Adrenal gland (tissue), 12 donors: ENCODE measurements around the gene SNU13. TPM values are rescaled to one million over a fixed set of nuclear protein-coding genes. Genes with fewer than 3 reads are reported as not detected.
"Not testable (repeated sequence)": the region's sequence is repeated elsewhere in the genome, so short reads cannot be mapped to it uniquely, and the experiment has no call there.

ENCODE experiments used
- DNase-seq, 7 donors: peaks; one replicate each; pipeline ENCODE4 v3.0.0-alpha.2; 2019 to 2020
- H3K27ac ChIP-seq, 5 donors: fragments of 200-600 bp; sonication (generic) in 4 of 5; 1 replicate in 3 of 5; 2 replicates in 2 of 5; pipeline versions ENCODE4 v1.5.1 to v1.8.0; 2016 to 2020; ENCODE audit warnings: mild to moderate bottlenecking in 1 of 5
- H3K27me3 ChIP-seq: fragments of 200-600 bp; 2 replicates; pipeline ENCODE4 v1.8.0; 2021
- H3K36me3 ChIP-seq, 2 donors: fragments of 200-600 bp; replicated peaks in 1 of 2; 1 replicate in 1 of 2; 2 replicates in 1 of 2; pipeline versions ENCODE4 v1.5.1 to v1.8.0; 2018 to 2022
- H3K4me1 ChIP-seq, 2 donors: fragments of 200-600 bp; replicated peaks in 1 of 2; 1 replicate in 1 of 2; 2 replicates in 1 of 2; pipeline versions ENCODE4 v1.5.1 to v1.8.0; 2018 to 2021
- H3K4me3 ChIP-seq, 4 donors: fragments of 200-600 bp; sonication (generic) in 3 of 4; one replicate each; pipeline ENCODE4 v1.5.1; 2016 to 2018
- H3K9me3 ChIP-seq, 3 donors: fragments of 200-600 bp; sonication (generic) in 1 of 3; replicated peaks in 1 of 3; 1 replicate in 2 of 3; 2 replicates in 1 of 3; pipeline versions ENCODE4 v1.5.1 to v1.8.0; 2016 to 2021
- POLR2A ChIP-seq, 2 donors: fragments of 450-650 bp; IDR thresholded peaks; one replicate each; pipeline ENCODE4 v1.6.1; 2017; ENCODE audit warnings: antibody characterized with exemption in 2 of 2, mild to moderate bottlenecking in 2 of 2, moderate library complexity in 1 of 2
- WGBS, 4 donors: extraction: QIAGEN DNeasy Blood & Tissue Kit in 2 of 4; methylation state at CpG; one replicate each; pipeline versions ENCODE4 v1.1.5 to v1.1.7; 2013 to 2017; 5-methylcytosine and 5-hydroxymethylcytosine counted together
- intact Hi-C, 2 donors: fragments of 100-400 bp; cut with DNase I; formaldehyde crosslinking; loops; one replicate each; pipeline versions ENCODE4 v1.14.1 to v1.15.0; 2022 to 2023
- polyA plus RNA-seq, 3 donors: library from polyadenylated mRNA; stranded (reverse); fragments of 200-250 nt in 2 of 3; fragments of 350-450 nt in 1 of 3; fragmentation: Illumina TruSeq in 1 of 3; extraction: RNeasy Lipid Tissue Mini Kit (QIAGEN cat#74804) in 1 of 3; gene quantifications; one replicate each; pipeline ENCODE4 v1.2.3, GENCODE V29; 2013 to 2014
- total RNA-seq, 9 donors: library from RNA; depleted of rRNA in 4 of 9; stranded (reverse); fragments of >200 nt in 4 of 9; fragments of 120-200 nt in 1 of 9; fragmentation: NEBNext Ultra II Directional in 1 of 9; extraction: Animal tissue kit (Norgen Biotek cat#: 25700) in 1 of 9; gene quantifications; one replicate each; pipeline versions ENCODE4 v1.1.0 to v1.2.4, GENCODE V29; 2013 to 2023
- TF ChIP-seq, protein P1 (sequence below), 6 experiments: fragments of 450-650 bp in 4 of 6; fragments of 200-600 bp in 2 of 6; sonication (generic) in 1 of 6; IDR thresholded peaks; 1 replicate in 5 of 6; 2 replicates in 1 of 6; pipeline versions ENCODE4 v1.5.1 to v1.8.0; 2016 to 2021; ENCODE audit warnings: antibody characterized with exemption in 6 of 6, mild to moderate bottlenecking in 2 of 6, moderate library complexity in 1 of 6
- donor health status: healthy with polysubstance abuse.
- donor health status: Bipolar disorder and iron deficiency.
- donor health status: DM: yes; HTN: yes; CAD: no.
- donor health status: DM: no; HTN: no; CAD: no.
- donor health status: DM: no; HTN: no; CAD: no.
- donor health status: DM: yes; HTN: yes; CAD: no.

SNU13 gene
- total and polyA plus RNA-seq, 12 donors, result 107 to 446 (median 166) TPM

DNA sequence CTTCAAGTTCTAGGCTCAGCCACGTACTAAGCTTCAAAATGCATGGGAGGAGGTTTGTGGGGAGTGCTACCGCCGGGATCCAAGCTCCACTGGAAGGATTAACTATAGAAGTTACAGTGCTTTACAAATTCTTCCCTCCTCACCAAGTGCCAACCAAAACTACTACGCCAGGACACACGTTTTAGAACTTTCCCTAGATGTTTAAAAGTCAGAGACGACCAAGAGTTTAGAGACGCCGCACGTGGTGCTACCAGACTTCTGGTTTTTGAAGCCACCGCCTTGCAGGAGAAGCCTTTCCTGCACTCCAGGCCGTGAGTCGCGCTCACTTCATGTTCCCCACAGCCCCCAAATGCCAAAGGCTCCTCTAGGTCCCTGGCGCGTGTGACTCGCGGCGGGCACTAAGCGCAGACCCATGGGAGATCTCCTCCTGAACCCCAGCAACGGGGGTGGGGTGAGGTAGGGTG is 734 bp downstream of the SNU13 start:
- Histone ChIP-seq H3K9me3 (no peaks in the 10 kb centered on the region), H3K4me1 (peaks cover 16 to 18% of the 10 kb centered on the region in 2 donors), H3K27me3 (no peaks in the 10 kb centered on the region), H3K36me3 (no peaks in the 10 kb centered on the region), H3K27ac (peak overlapping the region; percentile 89 to 99 (median 97)), H3K4me3 (peak overlapping the region; percentile 52 to 87 (median 76))
- TF ChIP-seq POLR2A (IDR thresholded peaks at IDR 0.05), result no peak
- TF ChIP-seq, protein P1, sequence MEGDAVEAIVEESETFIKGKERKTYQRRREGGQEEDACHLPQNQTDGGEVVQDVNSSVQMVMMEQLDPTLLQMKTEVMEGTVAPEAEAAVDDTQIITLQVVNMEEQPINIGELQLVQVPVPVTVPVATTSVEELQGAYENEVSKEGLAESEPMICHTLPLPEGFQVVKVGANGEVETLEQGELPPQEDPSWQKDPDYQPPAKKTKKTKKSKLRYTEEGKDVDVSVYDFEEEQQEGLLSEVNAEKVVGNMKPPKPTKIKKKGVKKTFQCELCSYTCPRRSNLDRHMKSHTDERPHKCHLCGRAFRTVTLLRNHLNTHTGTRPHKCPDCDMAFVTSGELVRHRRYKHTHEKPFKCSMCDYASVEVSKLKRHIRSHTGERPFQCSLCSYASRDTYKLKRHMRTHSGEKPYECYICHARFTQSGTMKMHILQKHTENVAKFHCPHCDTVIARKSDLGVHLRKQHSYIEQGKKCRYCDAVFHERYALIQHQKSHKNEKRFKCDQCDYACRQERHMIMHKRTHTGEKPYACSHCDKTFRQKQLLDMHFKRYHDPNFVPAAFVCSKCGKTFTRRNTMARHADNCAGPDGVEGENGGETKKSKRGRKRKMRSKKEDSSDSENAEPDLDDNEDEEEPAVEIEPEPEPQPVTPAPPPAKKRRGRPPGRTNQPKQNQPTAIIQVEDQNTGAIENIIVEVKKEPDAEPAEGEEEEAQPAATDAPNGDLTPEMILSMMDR (IDR thresholded peaks at IDR 0.05), result no peak
- intact Hi-C loops, result loop anchor here in 1 of 2 donors (5.0 kb wide), 1 partner anchor 384 kb away; the partner anchor contains the start of genes NAGA and PHETA2
- peak in 6 of 7 donors; percentile 41 to 63 (median 52) for DNase-seq
- 0 to 2% (median 1%) methylated on average over 11 to 20 of the region's 20 CpGs for WGBS, 4 donors

DNA sequence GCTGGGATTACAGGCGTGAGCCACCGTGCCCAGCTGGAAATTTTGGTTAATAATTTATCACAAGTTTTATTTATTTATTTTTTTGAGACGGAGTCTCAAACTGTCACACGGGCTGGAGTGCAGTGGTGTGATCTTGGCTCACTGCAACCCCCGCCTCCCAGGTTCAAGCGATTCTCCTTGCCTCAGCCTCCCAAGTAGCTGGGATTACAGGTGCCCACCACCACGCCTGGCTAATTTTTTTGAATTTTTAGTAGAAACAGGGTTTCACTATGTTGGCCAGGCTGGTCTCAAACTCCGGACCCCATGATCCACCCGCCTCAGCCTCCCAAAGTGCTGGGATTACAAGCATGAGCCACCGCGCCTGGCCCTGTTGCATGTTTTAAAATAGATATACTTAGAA is 1.8 kb downstream of the SNU13 start:
- H3K9me3 ChIP-seq, H3K27ac ChIP-seq, H3K27me3 ChIP-seq, H3K4me3 ChIP-seq, H3K36me3 ChIP-seq: not testable (repeated sequence)
- H3K4me1 ChIP-seq, result peaks cover 16 to 18% of the 10 kb centered on the region in 2 donors
- intact Hi-C loops, result loop anchor here in 1 of 2 donors (5.0 kb wide), 1 partner anchor 385 kb away; the partner anchor contains the start of genes NAGA and PHETA2
- DNase-seq, result peak in 1 of 7 donors; percentile 14
- WGBS, 4 donors, result 92 to 97% (median 96%) methylated on average over 11 of the region's 11 CpGs

DNA sequence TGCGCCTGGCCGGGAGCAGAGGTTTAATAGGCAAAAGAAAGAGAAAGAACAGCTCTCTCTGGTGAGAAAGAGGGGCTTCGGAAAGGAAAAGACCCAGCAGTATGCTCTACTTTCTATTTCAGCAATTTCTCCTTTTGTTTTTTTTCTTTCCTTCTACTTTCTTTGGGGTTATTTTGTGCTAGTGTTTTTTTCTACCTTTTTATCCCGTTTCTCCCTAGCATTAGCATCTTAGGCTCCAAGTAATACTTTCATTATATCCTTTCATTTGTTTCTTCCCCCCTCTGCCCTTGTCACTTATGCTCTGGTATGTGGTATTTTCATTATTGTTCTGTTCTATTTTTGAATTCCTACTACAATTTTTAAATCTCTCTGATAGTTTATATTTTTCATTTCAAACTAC is 4.5 kb downstream of the SNU13 start:
- DNase-seq, result no peak
- Histone ChIP-seq H3K4me1 (peaks cover 13 to 21% of the 10 kb centered on the region in 2 donors), H3K4me3 (no peak overlapping the region), H3K9me3 (no peaks in the 10 kb centered on the region), H3K27ac (no peak overlapping the region), H3K36me3 (peaks cover 0 to 10% of the 10 kb centered on the region in 2 donors), H3K27me3 (no peaks in the 10 kb centered on the region)
- TF ChIP-seq POLR2A (IDR thresholded peaks at IDR 0.05), result no peak
- TF ChIP-seq, protein P1 (IDR thresholded peaks at IDR 0.05), result no peak
- 81 to 90% (median 86%) methylated on average over 4 of the region's 4 CpGs for WGBS, 4 donors
- intact Hi-C loops, result no loop called here

DNA sequence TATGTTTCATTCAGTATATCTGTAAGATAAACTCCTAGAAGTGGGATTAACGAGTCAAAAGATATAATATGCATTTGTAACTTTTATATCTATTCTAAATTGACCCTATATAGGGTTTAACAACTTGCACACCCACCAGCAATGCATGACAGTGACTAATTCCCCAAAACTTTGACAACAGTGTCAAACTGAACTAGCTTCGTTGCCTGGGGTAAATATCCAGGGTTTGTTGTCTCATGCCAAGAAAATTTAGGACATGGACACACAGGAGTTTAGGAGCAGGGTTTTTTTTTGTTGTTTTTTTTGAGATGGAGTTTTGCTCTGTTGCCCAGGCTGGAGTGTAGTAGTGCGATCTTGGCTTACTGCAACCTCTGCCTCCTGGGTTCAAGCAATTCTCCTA is 5.1 kb downstream of the SNU13 start:
- H3K36me3 ChIP-seq, result peaks cover 0 to 16% of the 10 kb centered on the region in 2 donors
- intact Hi-C loops, result no loop called here
- TF ChIP-seq, protein P1 (IDR thresholded peaks at IDR 0.05), result no peak
- no peak for TF ChIP-seq POLR2A (IDR thresholded peaks at IDR 0.05)
- H3K27ac ChIP-seq, result no peak overlapping the region
- no peaks in the 10 kb centered on the region for H3K27me3 ChIP-seq
- WGBS, 4 donors, result 77 to 88% (median 87%) methylated on average over 3 of the region's 3 CpGs
- no peaks in the 10 kb centered on the region for H3K9me3 ChIP-seq
- no peak for DNase-seq
- no peak overlapping the region for H3K4me3 ChIP-seq
- peaks cover 10 to 21% of the 10 kb centered on the region in 2 donors for H3K4me1 ChIP-seq

DNA sequence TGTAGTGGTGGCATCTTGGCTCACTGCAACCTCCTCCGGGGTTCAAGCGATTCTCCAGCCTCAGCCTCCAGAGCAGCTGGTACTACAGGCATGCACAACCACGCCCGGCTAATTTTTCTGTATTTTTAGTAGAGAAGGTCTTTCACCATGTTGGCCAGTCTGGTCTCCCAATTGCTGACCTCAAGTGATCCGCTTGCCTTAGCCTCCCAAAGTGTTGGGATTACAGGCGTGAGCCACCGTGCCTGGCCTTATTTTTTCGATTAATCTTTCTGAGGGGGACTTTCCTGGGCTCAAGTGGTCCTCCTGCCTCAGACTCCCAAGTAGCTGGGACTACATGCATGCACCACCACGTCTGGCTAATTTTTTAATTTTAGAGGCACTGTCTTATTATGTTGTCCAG is 5.6 kb downstream of the SNU13 start:
- Histone ChIP-seq H3K27ac (peak overlapping the region in 3 of 5 donors; percentile 55 to 91 (median 78)), H3K9me3 (no peaks in the 10 kb centered on the region), H3K27me3 (no peaks in the 10 kb centered on the region), H3K4me3 (peak overlapping the region in 1 of 4 donors; percentile 57), H3K4me1 (peaks cover 10 to 21% of the 10 kb centered on the region in 2 donors), H3K36me3 (peaks cover 0 to 22% of the 10 kb centered on the region in 2 donors)
- intact Hi-C loops, result no loop called here
- WGBS, 4 donors, result 87 to 94% (median 92%) methylated on average over 8 to 9 of the region's 9 CpGs
- DNase-seq, result peak in 1 of 7 donors; percentile 9
- TF ChIP-seq, protein P1 (IDR thresholded peaks at IDR 0.05), result no peak
- TF ChIP-seq POLR2A (IDR thresholded peaks at IDR 0.05), result no peak
